Femur (tissue), 1 donor: Measurements from ENCODE around the gene RAB6B.

Experiments
- DNase-seq: peaks from one replicate; pipeline ENCODE4 v3.0.0-alpha.2; 2017

Gene RAB6B

GRCh38 chr3:133894353-133895207 lies 1.1 kb downstream of the RAB6B start:
- no peak for DNase-seq

- no peak for DNase-seq
Observed at GRCh38 chr3:133893683-133894352, 1.9 kb downstream of the RAB6B start.

GRCh38 chr3:133892541-133893231 lies 3.0 kb downstream of the RAB6B start:
- no peak for DNase-seq

DNA sequence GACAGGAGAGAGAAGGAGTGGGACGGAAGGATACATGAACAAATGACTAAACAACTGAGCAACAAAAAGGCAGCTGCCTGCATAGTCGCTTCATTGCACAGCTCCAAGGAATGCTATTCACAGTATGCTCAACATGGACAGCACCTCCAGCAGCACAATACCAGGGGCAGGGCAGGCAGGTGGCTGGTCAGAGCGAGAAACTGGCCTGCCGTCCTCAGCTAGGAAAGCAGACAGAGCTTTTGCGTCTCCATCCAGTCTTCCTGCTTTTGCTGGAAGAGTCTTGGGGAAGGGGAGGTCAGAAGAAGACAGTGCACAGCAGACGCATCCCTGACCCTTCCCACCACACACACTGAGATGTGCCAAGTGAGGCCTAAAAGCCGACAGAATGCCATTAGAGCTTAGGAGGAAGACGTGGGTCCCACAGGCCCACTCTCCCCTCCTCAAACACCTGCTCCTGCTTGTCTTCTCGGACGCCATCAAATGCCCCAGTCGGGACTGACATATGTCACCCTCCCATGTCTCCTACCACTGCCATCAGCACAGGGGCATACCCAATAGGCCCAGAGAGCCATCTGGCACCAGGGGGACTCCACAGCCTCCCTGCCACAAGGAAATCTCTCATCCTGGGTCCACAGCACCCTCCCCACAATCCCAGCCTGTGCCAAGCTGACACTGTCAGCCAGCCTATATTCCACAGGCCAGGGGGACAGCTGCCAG lies 3.9 kb downstream of the RAB6B start:
- no peak for DNase-seq

- no peak for DNase-seq
Observed at GRCh38 chr3:133890972-133891644, 4.6 kb downstream of the RAB6B start.

DNA sequence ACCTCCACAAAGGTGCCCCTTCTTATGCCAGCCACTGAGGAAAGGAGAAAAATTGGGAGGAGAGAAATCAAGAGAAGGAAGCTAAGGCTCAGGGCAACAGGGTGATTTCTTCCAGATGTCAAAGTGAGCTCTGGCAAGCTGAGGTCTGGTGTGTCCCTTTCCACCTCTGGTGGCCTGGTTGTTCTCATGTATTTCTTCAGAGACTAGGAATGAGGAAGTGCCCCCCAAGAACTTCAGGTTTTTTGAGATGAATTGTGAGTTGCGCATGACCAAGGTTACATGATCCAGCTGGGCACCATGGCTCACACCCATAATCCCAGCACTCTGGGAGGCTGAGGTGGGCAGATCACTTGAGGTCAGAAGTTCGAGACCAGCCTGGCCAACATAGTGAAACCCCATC lies 5.6 kb downstream of the RAB6B start:
- no peak for DNase-seq

GRCh38 chr3:133888726-133889340 lies 6.8 kb downstream of the RAB6B start:
- no peak for DNase-seq

- DNase-seq = no peak
Observed at GRCh38 chr3:133887803-133888703, 7.6 kb downstream of the RAB6B start.

DNA sequence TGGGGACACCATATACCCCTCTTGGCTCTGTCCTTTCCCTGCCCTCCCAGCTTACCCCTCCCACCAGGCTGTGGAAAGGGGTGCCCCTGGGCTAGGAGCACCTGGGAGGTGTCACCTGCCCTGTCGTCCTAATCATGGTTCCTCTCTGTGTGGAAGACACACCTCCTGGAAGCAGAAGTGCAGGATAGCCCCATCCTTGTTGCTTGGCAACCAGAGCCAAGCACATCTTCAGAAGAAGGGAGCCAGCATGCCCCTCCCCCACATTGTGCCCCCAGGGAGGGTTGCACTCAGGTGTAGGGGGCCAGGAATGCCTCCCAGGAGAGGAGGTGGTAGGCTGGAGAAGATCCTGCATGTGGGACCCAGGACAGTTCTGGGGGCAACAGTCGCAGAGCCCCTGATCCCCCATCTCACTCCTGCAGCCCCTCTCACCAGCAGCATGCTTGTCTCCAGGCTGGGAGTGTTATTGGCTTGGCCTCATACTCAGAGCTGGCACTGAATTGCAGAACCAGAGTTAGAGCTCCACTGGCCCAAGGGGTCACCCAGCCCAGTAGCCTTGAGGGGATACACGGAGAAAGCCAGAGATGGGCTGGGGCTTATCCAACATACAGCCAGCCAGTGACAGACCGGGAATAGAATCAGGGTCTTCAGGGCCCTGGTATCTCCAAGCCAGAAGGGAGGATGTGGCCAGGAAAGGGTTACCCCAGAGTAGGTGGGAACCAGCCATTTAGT lies 8.4 kb downstream of the RAB6B start:
- no peak for DNase-seq

- no peak for DNase-seq
Observed at GRCh38 chr3:133886031-133886722, 9.5 kb downstream of the RAB6B start.

DNA sequence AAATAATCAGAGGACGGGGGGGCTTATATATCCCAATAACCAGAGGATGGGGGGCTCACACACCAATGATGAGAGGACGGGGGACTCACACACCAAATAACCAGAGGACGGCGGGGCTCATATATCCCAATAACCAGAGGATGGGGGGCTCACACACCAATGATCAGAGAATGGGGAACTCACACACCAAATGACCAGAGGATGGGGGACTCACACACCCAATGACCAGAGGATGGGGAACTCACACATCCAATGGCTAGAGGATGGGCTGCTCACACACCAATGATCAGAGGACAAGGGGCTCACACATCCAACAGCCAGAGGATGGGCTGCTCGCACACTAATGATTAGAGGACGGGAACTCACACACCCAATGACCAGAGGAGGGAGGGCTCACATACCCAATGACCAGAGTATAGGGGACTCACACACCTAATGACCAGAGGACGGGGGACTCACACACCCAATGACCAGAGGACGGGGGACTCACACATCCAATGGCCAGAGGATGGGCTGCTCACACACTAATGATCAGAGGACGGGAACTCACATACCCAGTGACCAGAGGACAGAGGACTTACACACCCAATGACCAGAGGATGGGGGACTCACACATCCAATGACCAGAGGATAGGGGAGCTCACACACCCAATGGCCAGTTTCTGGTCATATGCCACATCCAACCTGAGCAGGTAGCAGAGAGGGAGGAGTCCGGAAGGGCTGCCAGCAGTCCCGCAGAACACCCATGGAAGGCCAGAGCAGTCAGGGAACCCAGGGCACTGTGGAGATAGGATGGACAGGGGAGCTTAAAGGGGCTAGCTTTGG lies 10.6 kb downstream of the RAB6B start:
- DNase-seq = no peak

DNA sequence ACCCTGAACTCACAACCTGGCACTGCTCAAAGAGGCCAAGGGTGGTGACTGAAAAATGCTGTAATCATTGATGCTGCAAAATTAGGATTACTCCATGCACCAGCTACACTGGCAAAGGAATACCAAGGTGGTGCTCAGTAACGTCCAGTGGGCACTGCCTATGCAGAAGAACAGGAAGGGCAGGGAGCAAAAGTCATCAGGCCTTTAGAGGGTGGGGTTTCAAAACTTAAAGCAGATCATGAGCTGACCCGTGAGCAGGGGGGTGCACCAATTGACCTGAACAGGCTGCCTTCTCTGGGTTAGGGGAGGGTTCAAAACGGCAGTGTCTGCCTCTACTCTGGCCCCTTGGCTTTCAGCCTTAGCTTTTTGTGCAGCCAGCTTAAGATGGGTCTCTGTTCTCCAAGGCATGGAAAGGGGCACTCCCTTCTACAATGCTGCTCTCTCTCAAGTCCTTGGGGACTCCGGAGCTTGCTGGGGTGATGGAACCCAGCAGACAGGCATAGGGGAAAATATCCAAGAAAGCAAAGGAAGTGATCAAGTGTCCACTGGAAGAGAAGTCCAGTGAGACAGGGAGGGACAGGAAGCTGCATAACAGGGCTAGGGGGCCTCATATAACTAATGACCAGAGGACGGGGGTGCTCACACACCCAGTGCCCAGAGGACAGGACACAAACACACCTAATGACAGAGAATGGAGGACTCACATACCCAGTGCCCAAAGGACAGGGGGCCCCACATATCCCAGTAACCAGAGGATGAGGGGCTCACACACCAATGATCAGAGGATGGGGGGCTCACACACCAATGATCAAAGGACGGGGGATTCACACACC lies 11.4 kb downstream of the RAB6B start:
- no peak for DNase-seq

- DNase-seq = no peak
Observed at GRCh38 chr3:133883641-133884040, 12.0 kb downstream of the RAB6B start.

- no peak for DNase-seq
Observed at GRCh38 chr3:133882986-133883586, 12.6 kb downstream of the RAB6B start.

DNA sequence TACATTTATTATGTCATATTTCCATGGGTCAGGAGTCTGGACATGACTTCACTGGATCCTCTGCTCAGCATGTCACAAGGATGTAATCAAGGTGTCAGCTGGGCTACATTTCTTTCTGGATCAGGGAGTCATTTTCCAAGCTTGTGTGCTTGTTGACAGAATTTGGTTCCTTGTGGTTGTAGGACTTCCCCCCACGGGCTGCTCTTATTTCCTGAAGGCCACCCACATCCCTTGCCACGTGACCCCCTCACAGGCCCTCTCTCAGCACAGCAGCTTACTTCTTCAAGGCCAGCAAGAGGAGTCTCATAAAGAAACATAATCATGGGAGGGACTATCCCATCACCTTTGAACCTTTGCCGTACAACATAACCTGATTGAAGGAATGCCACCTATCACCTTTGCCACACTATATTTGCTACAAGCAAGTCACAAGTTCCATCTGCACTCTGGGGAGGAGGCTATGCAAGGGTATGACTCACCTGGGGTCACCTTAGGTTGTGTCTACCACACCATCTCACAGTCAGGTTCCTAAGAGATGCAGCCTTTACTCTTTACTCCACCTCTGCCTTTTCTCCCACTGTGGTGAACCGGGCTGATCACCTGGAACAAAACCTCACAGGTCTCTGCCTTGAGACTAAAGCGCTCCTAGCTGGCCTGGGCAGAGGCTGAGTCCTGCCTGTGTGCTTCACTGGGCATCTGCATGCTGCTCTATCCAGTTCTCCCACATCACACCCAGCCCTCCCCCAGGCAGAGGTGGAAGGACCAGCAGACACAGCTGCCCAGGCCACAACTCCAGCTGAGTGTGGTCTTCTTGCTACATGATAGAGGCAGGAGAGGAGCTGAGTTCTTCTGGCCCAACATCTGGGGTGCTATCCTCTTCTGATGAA lies 13.5 kb downstream of the RAB6B start:
- no peak for DNase-seq

- DNase-seq = no peak
Observed at GRCh38 chr3:133881492-133881891, 14.2 kb downstream of the RAB6B start.
